ENCODE data around the gene CXCL16. TPM values are rescaled to one million over a fixed set of nuclear protein-coding genes. Genes with fewer than 3 reads are reported as not detected.
"Not testable (repeated sequence)": the region's sequence is repeated elsewhere in the genome, so short reads cannot be mapped to it uniquely, and the experiment has no call there.

The CXCL16 gene
- total RNA-seq, 1 experiment from 2014 or later = 0.41 TPM

- in situ Hi-C loops (cut with HindIII; ENCODE audit: low pct_unique_long_range_greater_than_20kb, low sequenced_read_pairs) = no loop called here
- DNase-seq (ENCODE audit: low read depth) = no peak
Measured at GRCh38 chr17:4710693-4711634, 28.8 kb downstream of the CXCL16 start.

- in situ Hi-C loops (cut with HindIII; ENCODE audit: low pct_unique_long_range_greater_than_20kb, low sequenced_read_pairs) = no loop called here
- DNase-seq (ENCODE audit: low read depth) = peak; percentile 97
Measured at GRCh38 chr17:4709794-4710692, 29.7 kb downstream of the CXCL16 start, which contains the start of gene ARRB2. TSS of gene ARRB2 (plus strand) at chr17:4710632. CDS start at chr17:4710722, 90 bp downstream.

GRCh38 chr17:4708436-4708835 lies 31.3 kb downstream of the CXCL16 start:
- DNase-seq (ENCODE audit: low read depth) = peak; percentile 23
- in situ Hi-C loops (cut with HindIII; ENCODE audit: low pct_unique_long_range_greater_than_20kb, low sequenced_read_pairs) = no loop called here

GRCh38 chr17:4706121-4706520 lies 33.6 kb downstream of the CXCL16 start:
- in situ Hi-C loops (cut with HindIII; ENCODE audit: low pct_unique_long_range_greater_than_20kb, low sequenced_read_pairs) = no loop called here
- DNase-seq (ENCODE audit: low read depth) = no peak

- in situ Hi-C loops (cut with HindIII; ENCODE audit: low pct_unique_long_range_greater_than_20kb, low sequenced_read_pairs) = no loop called here
- no peak for DNase-seq (ENCODE audit: low read depth)
Measured at GRCh38 chr17:4704991-4705390, 34.7 kb downstream of the CXCL16 start.

GRCh38 chr17:4704574-4704907 lies 35.2 kb downstream of the CXCL16 start:
- DNase-seq (ENCODE audit: low read depth); in situ Hi-C loops (cut with HindIII; ENCODE audit: low pct_unique_long_range_greater_than_20kb, low sequenced_read_pairs): not testable (repeated sequence)

GRCh38 chr17:4703330-4703691 lies 36.4 kb downstream of the CXCL16 start:
- in situ Hi-C loops (cut with HindIII; ENCODE audit: low pct_unique_long_range_greater_than_20kb, low sequenced_read_pairs) = no loop called here
- DNase-seq (ENCODE audit: low read depth) = no peak

- DNase-seq (ENCODE audit: low read depth) = no peak
Measured at GRCh38 chr17:4701116-4701515, 38.6 kb downstream of the CXCL16 start.

GRCh38 chr17:4699401-4700056 lies 40.2 kb downstream of the CXCL16 start:
- DNase-seq (ENCODE audit: low read depth); in situ Hi-C loops (cut with HindIII; ENCODE audit: low pct_unique_long_range_greater_than_20kb, low sequenced_read_pairs): not testable (repeated sequence)

More at GRCh38 chr17:4701116-4701515, 38.6 kb downstream of the CXCL16 start:
- in situ Hi-C loops (cut with HindIII; ENCODE audit: low pct_unique_long_range_greater_than_20kb, low sequenced_read_pairs) = no loop called here

- no peak for DNase-seq (ENCODE audit: low read depth)
- in situ Hi-C loops (cut with HindIII; ENCODE audit: low pct_unique_long_range_greater_than_20kb, low sequenced_read_pairs) = no loop called here
Measured at GRCh38 chr17:4696437-4696805, 43.3 kb downstream of the CXCL16 start.

GRCh38 chr17:4693416-4693815 lies 46.3 kb downstream of the CXCL16 start:
- DNase-seq (ENCODE audit: low read depth) = no peak
- in situ Hi-C loops (cut with HindIII; ENCODE audit: low pct_unique_long_range_greater_than_20kb, low sequenced_read_pairs) = no loop called here

GRCh38 chr17:4691686-4692085 lies 48.0 kb downstream of the CXCL16 start:
- no peak for DNase-seq (ENCODE audit: low read depth)
- in situ Hi-C loops (cut with HindIII; ENCODE audit: low pct_unique_long_range_greater_than_20kb, low sequenced_read_pairs) = no loop called here

- in situ Hi-C loops (cut with HindIII; ENCODE audit: low pct_unique_long_range_greater_than_20kb, low sequenced_read_pairs) = no loop called here
- no peak for DNase-seq (ENCODE audit: low read depth)
Measured at GRCh38 chr17:4690745-4691144, 49.0 kb downstream of the CXCL16 start.

GRCh38 chr17:4689872-4690271 lies 49.9 kb downstream of the CXCL16 start:
- DNase-seq (ENCODE audit: low read depth); in situ Hi-C loops (cut with HindIII; ENCODE audit: low pct_unique_long_range_greater_than_20kb, low sequenced_read_pairs): not testable (repeated sequence)

GRCh38 chr17:4683739-4684138 lies 56.0 kb downstream of the CXCL16 start:
- in situ Hi-C loops (cut with HindIII; ENCODE audit: low pct_unique_long_range_greater_than_20kb, low sequenced_read_pairs); DNase-seq (ENCODE audit: low read depth): not testable (repeated sequence)
